Lower lobe of right lung (tissue), 2 donors: ENCODE measurements around the gene PDE5A. TPM values are rescaled to one million over a fixed set of nuclear protein-coding genes. Genes with fewer than 3 reads are reported as not detected.

Source experiments
- ATAC-seq, 2 donors: fragments of 200-7000 bp; cut with Tn5 transposase; one replicate each; pipeline ENCODE4 v1.9.1; 2020 to 2022; ENCODE audit warnings: mild to moderate bottlenecking in 2 of 2, moderate library complexity in 2 of 2
- DNase-seq: peaks from one replicate; pipeline ENCODE4 v3.0.0-alpha.2; 2020
- H3K27ac ChIP-seq: fragments of 200-600 bp; one replicate; pipeline ENCODE4 v1.8.0; 2022
- H3K27me3 ChIP-seq: fragments of 200-600 bp; one replicate; pipeline ENCODE4 v1.8.0; 2022; ENCODE audit warnings: low read depth
- H3K36me3 ChIP-seq: fragments of 200-600 bp; one replicate; pipeline ENCODE4 v1.8.0; 2022; ENCODE audit warnings: mild to moderate bottlenecking
- H3K4me1 ChIP-seq: fragments of 200-600 bp; one replicate; pipeline ENCODE4 v1.8.0; 2022
- H3K4me3 ChIP-seq: fragments of 200-600 bp; one replicate; pipeline ENCODE4 v1.8.0; 2022; ENCODE audit warnings: mild to moderate bottlenecking
- H3K9me3 ChIP-seq: fragments of 200-600 bp; one replicate; pipeline ENCODE4 v1.8.0; 2022
- CTCF ChIP-seq: fragments of 200-600 bp; IDR thresholded peaks from one replicate; pipeline ENCODE4 v1.8.0; 2022; ENCODE audit warnings: antibody characterized with exemption, mild to moderate bottlenecking
- intact Hi-C: fragments of 100-400 bp; cut with DNase I; formaldehyde crosslinking; loops from one replicate; pipeline ENCODE4 v1.11.0; 2022
- total RNA-seq: library from RNA; stranded (reverse); fragmentation: NEBNext Ultra II Directional; extraction: Animal tissue kit (Norgen Biotek cat#: 25700); gene quantifications from one replicate; pipeline ENCODE4 v1.2.1, GENCODE V29; 2021
- donor health status: DM: no; HTN: yes; CAD: no; lungs with severe emphysema.

Gene PDE5A
- total RNA-seq, 1 donor from 2014 or later: 39.8 TPM

- Histone ChIP-seq H3K36me3 (peaks cover 15% of the 10 kb centered on the region), H3K4me1 (no peaks in the 10 kb centered on the region), H3K9me3 (no peaks in the 10 kb centered on the region), H3K27ac (no peak overlapping the region), H3K4me3 (no peak overlapping the region), H3K27me3 (no peaks in the 10 kb centered on the region)
- intact Hi-C loops: no loop called here
- TF ChIP-seq CTCF: no peak
- ATAC-seq (no peak), DNase-seq (no peak)
Observed at GRCh38 chr4:119543187-119543586, 85.4 kb downstream of the PDE5A start.

- intact Hi-C loops: no loop called here
- no peak for TF ChIP-seq CTCF
Observed at GRCh38 chr4:119540249-119540648, 88.4 kb downstream of the PDE5A start.

GRCh38 chr4:119537586-119537985, 91.0 kb downstream of the PDE5A start:
- H3K27ac ChIP-seq: no peak overlapping the region
- H3K4me3 ChIP-seq: no peak overlapping the region
- no peaks in the 10 kb centered on the region for H3K27me3 ChIP-seq
- ATAC-seq (no peak), DNase-seq (no peak)
- peaks cover 22% of the 10 kb centered on the region for H3K36me3 ChIP-seq
- TF ChIP-seq CTCF: no peak
- H3K4me1 ChIP-seq: no peaks in the 10 kb centered on the region
- intact Hi-C loops: no loop called here
- H3K9me3 ChIP-seq: no peaks in the 10 kb centered on the region

More at GRCh38 chr4:119540249-119540648, 88.4 kb downstream of the PDE5A start:
- no peak for DNase-seq
- H3K9me3 ChIP-seq: no peaks in the 10 kb centered on the region
- H3K4me3 ChIP-seq: no peak overlapping the region
- no peak for ATAC-seq
- no peaks in the 10 kb centered on the region for H3K4me1 ChIP-seq
- no peaks in the 10 kb centered on the region for H3K27me3 ChIP-seq
- H3K27ac ChIP-seq: no peak overlapping the region
- H3K36me3 ChIP-seq: peaks cover 22% of the 10 kb centered on the region

GRCh38 chr4:119536572-119537528, 91.8 kb downstream of the PDE5A start:
- ATAC-seq: no peak
- H3K4me3 ChIP-seq: no peak overlapping the region

GRCh38 chr4:119532319-119532718, 96.3 kb downstream of the PDE5A start:
- intact Hi-C loops: no loop called here
- Histone ChIP-seq H3K36me3 (no peaks in the 10 kb centered on the region), H3K9me3 (no peaks in the 10 kb centered on the region), H3K4me1 (no peaks in the 10 kb centered on the region), H3K27me3 (no peaks in the 10 kb centered on the region), H3K4me3 (no peak overlapping the region), H3K27ac (no peak overlapping the region)
- no peak for TF ChIP-seq CTCF
- DNase-seq: no peak
- no peak for ATAC-seq

More at GRCh38 chr4:119536572-119537528, 91.8 kb downstream of the PDE5A start:
- peaks cover 20% of the 10 kb centered on the region for H3K36me3 ChIP-seq
- H3K4me1 ChIP-seq: no peaks in the 10 kb centered on the region
- intact Hi-C loops: no loop called here
- no peak for DNase-seq
- no peak overlapping the region for H3K27ac ChIP-seq
- H3K27me3 ChIP-seq: no peaks in the 10 kb centered on the region
- H3K9me3 ChIP-seq: no peaks in the 10 kb centered on the region
- no peak for TF ChIP-seq CTCF
